CD4-positive, alpha-beta T cell treated with Interleukin-6 for 4 hours (primary cell): ENCODE measurements around the gene MAPKAPK5.
"Not testable (repeated sequence)": the region's sequence is repeated elsewhere in the genome, so short reads cannot be mapped to it uniquely, and the experiment has no call there.

Experiments used
- DNase-seq: peaks from one replicate; pipeline ENCODE4 v3.0.0-alpha.2; 2020; ENCODE audit warnings: mixed read lengths

Gene MAPKAPK5

GRCh38 chr12:111841750-111842555, at the start of gene MAPKAPK5:
Gene MAPKAPK5 (plus strand): TSS chr12:111842228. CDS start chr12:111842734, 506 bp downstream.
- DNase-seq: peak; percentile 97

- DNase-seq: no peak
Observed at GRCh38 chr12:111792856-111793235, 49.2 kb upstream of the MAPKAPK5 start.

GRCh38 chr12:111798182-111798581, 43.8 kb upstream of the MAPKAPK5 start:
- DNase-seq: no peak

- DNase-seq: no peak
Observed at GRCh38 chr12:111799758-111800157, 42.3 kb upstream of the MAPKAPK5 start.

GRCh38 chr12:111803038-111803626, 38.9 kb upstream of the MAPKAPK5 start:
- no peak for DNase-seq

- DNase-seq: no peak
Observed at GRCh38 chr12:111803851-111804250, 38.2 kb upstream of the MAPKAPK5 start.

GRCh38 chr12:111806304-111806703, 35.7 kb upstream of the MAPKAPK5 start:
- no peak for DNase-seq

GRCh38 chr12:111807232-111807631, 34.8 kb upstream of the MAPKAPK5 start:
- no peak for DNase-seq

- peak; percentile 75 for DNase-seq
Observed at GRCh38 chr12:111812881-111813741, 28.9 kb upstream of the MAPKAPK5 start.

GRCh38 chr12:111816065-111816615, 25.9 kb upstream of the MAPKAPK5 start:
- DNase-seq: no peak

GRCh38 chr12:111816898-111817297, 25.1 kb upstream of the MAPKAPK5 start:
- not testable (repeated sequence) for DNase-seq

- DNase-seq: no peak
Observed at GRCh38 chr12:111818340-111818739, 23.7 kb upstream of the MAPKAPK5 start.

GRCh38 chr12:111819191-111820158, 22.6 kb upstream of the MAPKAPK5 start:
- no peak for DNase-seq

- not testable (repeated sequence) for DNase-seq
Observed at GRCh38 chr12:111820828-111821227, 21.2 kb upstream of the MAPKAPK5 start.

GRCh38 chr12:111822886-111823285, 19.1 kb upstream of the MAPKAPK5 start:
- no peak for DNase-seq

GRCh38 chr12:111823891-111824290, 18.1 kb upstream of the MAPKAPK5 start:
- DNase-seq: no peak

GRCh38 chr12:111824312-111824711, 17.7 kb upstream of the MAPKAPK5 start:
- DNase-seq: peak; percentile 10

GRCh38 chr12:111825509-111825908, 16.5 kb upstream of the MAPKAPK5 start:
- DNase-seq: no peak

GRCh38 chr12:111826316-111826715, 15.7 kb upstream of the MAPKAPK5 start:
- DNase-seq: no peak

GRCh38 chr12:111826992-111827391, 15.0 kb upstream of the MAPKAPK5 start:
- no peak for DNase-seq

GRCh38 chr12:111827907-111828306, 14.1 kb upstream of the MAPKAPK5 start:
- DNase-seq: no peak
